NT2/D1 (cell line): ENCODE data around the gene ADAMTS13.

ENCODE experiments used
- YY1 ChIP-seq: IDR thresholded peaks from 2 replicates; pipeline ENCODE4 v1.6.1; 2011; ENCODE audit not compliant: insufficient read length, insufficient read depth
- ZNF274 ChIP-seq: IDR thresholded peaks from 2 replicates; pipeline ENCODE4 v1.6.1; 2011; ENCODE audit warnings: mild to moderate bottlenecking, low read depth, low read length

DNA sequence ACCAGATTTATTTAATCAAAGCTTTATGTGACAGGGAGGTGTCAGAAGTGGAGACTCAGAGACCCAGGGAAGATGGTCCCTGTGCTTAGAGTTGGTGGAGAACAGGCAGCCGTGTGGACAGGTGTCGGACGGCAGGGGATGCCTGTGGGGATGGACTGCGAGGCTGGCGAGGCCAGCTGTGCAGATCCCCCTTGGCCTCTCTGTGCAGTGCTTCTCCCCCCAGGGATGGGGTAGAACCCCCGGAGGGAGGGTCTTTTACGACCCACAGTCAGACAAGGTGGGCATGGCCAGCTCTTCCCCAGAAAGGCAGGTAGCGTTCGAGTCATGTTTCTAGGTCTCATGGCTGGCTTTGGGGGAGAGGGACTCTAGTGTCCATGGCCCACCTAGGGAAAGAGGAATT, 61.4 kb downstream of the ADAMTS13 start:
- TF ChIP-seq YY1 (no peak), ZNF274 (no peak)
